HepG2 (cell line): ENCODE data around the gene ZCWPW2. TPM values are rescaled to one million over a fixed set of nuclear protein-coding genes. Genes with fewer than 3 reads are reported as not detected.
A peak's percentile ranks its signal among the peaks of the same experiment; 100 is the strongest.

ENCODE experiments used
- DR1 ChIP-seq: sonication (generic); formaldehyde crosslinking; IDR thresholded peaks from 2 replicates; pipeline ENCODE4 v1.8.0; 2021; ENCODE audit warnings: mild to moderate bottlenecking, missing genetic modification reagents, inconsistent platforms
- ETV6 ChIP-seq: sonication (generic); formaldehyde crosslinking; conservative IDR thresholded peaks from 2 replicates; pipeline ENCODE4 v1.4.0; 2020; ENCODE audit warnings: missing genetic modification reagents
- FOSL1 ChIP-seq: sonication (generic); formaldehyde crosslinking; IDR thresholded peaks from 2 replicates; pipeline ENCODE4 v1.9.0; 2021; ENCODE audit warnings: missing genetic modification reagents, borderline replicate concordance
- HDAC1 ChIP-seq: sonication (generic); formaldehyde crosslinking; IDR thresholded peaks from 2 replicates; pipeline ENCODE4 v1.5.1; 2020; ENCODE audit warnings: mild to moderate bottlenecking, missing genetic modification reagents
- KAT8 ChIP-seq: IDR thresholded peaks from 2 replicates; pipeline ENCODE4 v1.6.1; 2016; ENCODE audit warnings: missing genetic modification reagents, missing compliant biosample characterization
- KMT2A ChIP-seq: sonication (generic); formaldehyde crosslinking; IDR thresholded peaks from 2 replicates; pipeline ENCODE4 v1.4.0; 2020; ENCODE audit warnings: missing genetic modification reagents
- RARG ChIP-seq: sonication (generic); formaldehyde crosslinking; IDR thresholded peaks from 2 replicates; pipeline ENCODE4 v1.4.0; 2020; ENCODE audit warnings: low read depth, mild to moderate bottlenecking, missing genetic modification reagents
- SP4 ChIP-seq: sonication (generic); formaldehyde crosslinking; IDR thresholded peaks from 2 replicates; pipeline ENCODE4 v1.8.1; 2023; ENCODE audit warnings: mild to moderate bottlenecking, missing genetic modification reagents
- ZNF34 ChIP-seq: sonication (generic); formaldehyde crosslinking; IDR thresholded peaks from 2 replicates; pipeline ENCODE4 v1.4.0; 2020; ENCODE audit warnings: mild to moderate bottlenecking, missing genetic modification reagents, borderline replicate concordance
- ZNF441 ChIP-seq: sonication (generic); formaldehyde crosslinking; IDR thresholded peaks from 2 replicates; pipeline ENCODE4 v1.7.0; 2021; ENCODE audit warnings: missing genetic modification reagents, borderline replicate concordance
- ZNF558 ChIP-seq: sonication (generic); formaldehyde crosslinking; IDR thresholded peaks from 2 replicates; pipeline ENCODE4 v1.9.0; 2022; ENCODE audit warnings: mild to moderate bottlenecking, missing genetic modification reagents, borderline replicate concordance
- ZNF672 ChIP-seq: sonication (generic); formaldehyde crosslinking; IDR thresholded peaks from 2 replicates; pipeline ENCODE4 v1.8.1; 2022; ENCODE audit warnings: missing genetic modification reagents
- ZNF850 ChIP-seq: sonication (generic); formaldehyde crosslinking; conservative IDR thresholded peaks from 2 replicates; pipeline ENCODE4 v1.9.0; 2021; ENCODE audit warnings: mild to moderate bottlenecking, missing genetic modification reagents
- polyA plus RNA-seq, 8 experiments: library from polyadenylated mRNA; depleted of rRNA in 3 of 8; stranded (reverse) in 7 of 8; unstranded in 1 of 8; fragments of >200 nt; fragmentation: Illumina TruSeq in 4 of 8; extraction: Trizol in 4 of 8; gene quantifications; 2 replicates each; pipeline versions ENCODE4 v1.2.1 to v1.2.3, GENCODE V29; 2011 to 2016; ENCODE audit warnings: low read depth in 4 of 8, missing spikeins in 1 of 8, mixed read lengths in 1 of 8; ENCODE audit not compliant: insufficient read depth in 1 of 8
- total RNA-seq, 5 experiments: library from RNA; depleted of rRNA; stranded (reverse); fragments of >200 nt; fragmentation: Illumina TruSeq; extraction: Trizol; gene quantifications; 2 replicates each; pipeline ENCODE4 v1.2.3, GENCODE V29; 2016; ENCODE audit warnings: low read depth in 1 of 5
- TF ChIP-seq, protein P1 (sequence below): sonication (generic); formaldehyde crosslinking; IDR thresholded peaks from 2 replicates; pipeline ENCODE4 v1.9.0; 2021; ENCODE audit warnings: mild to moderate bottlenecking, missing genetic modification reagents
- TF ChIP-seq, protein P2 (sequence below): sonication (generic); formaldehyde crosslinking; IDR thresholded peaks from 2 replicates; pipeline ENCODE4 v1.4.0; 2020; ENCODE audit warnings: missing genetic modification reagents
- TF ChIP-seq, protein P3 (sequence below): IDR thresholded peaks from 2 replicates; pipeline ENCODE4 v1.4.0; 2020; ENCODE audit warnings: mild to moderate bottlenecking, missing genetic modification reagents

Gene ZCWPW2
- total and polyA plus RNA-seq, 2 of the 13 experiments (the other 11 are each of a cell fraction or from before 2014, with no cell fraction given) = 0.17 to 0.53 TPM

DNA sequence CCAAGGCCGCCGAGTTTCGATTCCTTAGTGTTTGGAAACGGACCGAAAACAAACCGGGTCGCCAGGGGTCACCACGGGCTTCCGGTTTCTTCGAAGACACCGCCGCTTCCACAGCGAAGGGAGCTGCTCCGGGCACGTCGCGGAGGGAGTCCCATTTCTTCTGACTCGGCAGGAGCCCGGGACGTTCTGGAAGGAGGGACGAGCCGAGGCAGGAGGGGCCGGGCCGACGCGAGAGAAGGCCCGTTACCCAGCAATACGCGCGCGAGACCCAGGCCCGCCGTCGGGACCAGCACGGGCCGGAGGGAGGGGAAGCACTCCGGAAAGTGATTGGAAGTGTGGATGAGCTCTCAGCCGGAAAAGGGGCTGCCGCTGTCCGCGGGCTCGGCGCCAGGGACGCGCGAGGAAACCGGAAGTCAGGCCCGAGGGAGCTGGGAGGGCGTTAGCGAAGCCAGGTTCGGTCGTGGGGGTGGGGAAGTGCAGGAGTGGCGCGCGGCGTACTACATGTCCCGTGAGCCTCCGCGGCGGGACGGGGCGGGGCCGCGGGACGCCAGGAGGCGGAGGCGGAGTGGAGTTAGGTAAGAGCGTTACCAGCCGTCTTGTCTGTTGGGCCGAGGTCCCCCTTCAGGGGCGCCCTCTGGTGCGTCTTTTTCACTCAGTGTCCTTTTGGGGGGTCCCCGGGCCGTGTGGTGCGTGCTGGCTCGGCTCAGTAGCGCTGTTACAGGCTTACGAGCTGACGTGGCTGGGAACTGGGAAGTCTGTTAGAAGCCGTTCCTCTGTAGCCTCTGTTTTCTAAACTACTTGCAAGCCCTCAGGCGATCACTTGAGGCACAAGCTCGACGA lies at the start of gene ZCWPW2, which contains the start of gene AZI2 (continued):
- TF ChIP-seq, protein P1, sequence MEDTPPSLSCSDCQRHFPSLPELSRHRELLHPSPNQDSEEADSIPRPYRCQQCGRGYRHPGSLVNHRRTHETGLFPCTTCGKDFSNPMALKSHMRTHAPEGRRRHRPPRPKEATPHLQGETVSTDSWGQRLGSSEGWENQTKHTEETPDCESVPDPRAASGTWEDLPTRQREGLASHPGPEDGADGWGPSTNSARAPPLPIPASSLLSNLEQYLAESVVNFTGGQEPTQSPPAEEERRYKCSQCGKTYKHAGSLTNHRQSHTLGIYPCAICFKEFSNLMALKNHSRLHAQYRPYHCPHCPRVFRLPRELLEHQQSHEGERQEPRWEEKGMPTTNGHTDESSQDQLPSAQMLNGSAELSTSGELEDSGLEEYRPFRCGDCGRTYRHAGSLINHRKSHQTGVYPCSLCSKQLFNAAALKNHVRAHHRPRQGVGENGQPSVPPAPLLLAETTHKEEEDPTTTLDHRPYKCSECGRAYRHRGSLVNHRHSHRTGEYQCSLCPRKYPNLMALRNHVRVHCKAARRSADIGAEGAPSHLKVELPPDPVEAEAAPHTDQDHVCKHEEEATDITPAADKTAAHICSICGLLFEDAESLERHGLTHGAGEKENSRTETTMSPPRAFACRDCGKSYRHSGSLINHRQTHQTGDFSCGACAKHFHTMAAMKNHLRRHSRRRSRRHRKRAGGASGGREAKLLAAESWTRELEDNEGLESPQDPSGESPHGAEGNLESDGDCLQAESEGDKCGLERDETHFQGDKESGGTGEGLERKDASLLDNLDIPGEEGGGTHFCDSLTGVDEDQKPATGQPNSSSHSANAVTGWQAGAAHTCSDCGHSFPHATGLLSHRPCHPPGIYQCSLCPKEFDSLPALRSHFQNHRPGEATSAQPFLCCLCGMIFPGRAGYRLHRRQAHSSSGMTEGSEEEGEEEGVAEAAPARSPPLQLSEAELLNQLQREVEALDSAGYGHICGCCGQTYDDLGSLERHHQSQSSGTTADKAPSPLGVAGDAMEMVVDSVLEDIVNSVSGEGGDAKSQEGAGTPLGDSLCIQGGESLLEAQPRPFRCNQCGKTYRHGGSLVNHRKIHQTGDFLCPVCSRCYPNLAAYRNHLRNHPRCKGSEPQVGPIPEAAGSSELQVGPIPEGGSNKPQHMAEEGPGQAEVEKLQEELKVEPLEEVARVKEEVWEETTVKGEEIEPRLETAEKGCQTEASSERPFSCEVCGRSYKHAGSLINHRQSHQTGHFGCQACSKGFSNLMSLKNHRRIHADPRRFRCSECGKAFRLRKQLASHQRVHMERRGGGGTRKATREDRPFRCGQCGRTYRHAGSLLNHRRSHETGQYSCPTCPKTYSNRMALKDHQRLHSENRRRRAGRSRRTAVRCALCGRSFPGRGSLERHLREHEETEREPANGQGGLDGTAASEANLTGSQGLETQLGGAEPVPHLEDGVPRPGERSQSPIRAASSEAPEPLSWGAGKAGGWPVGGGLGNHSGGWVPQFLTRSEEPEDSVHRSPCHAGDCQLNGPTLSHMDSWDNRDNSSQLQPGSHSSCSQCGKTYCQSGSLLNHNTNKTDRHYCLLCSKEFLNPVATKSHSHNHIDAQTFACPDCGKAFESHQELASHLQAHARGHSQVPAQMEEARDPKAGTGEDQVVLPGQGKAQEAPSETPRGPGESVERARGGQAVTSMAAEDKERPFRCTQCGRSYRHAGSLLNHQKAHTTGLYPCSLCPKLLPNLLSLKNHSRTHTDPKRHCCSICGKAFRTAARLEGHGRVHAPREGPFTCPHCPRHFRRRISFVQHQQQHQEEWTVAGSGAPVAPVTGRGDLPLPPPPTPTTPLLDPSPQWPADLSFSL = no peak
- peak; percentile 80 for TF ChIP-seq KAT8 (CRISPR knock-in tag)
- no peak for TF ChIP-seq ZNF34 (CRISPR knock-in tag)
- TF ChIP-seq, protein P2, sequence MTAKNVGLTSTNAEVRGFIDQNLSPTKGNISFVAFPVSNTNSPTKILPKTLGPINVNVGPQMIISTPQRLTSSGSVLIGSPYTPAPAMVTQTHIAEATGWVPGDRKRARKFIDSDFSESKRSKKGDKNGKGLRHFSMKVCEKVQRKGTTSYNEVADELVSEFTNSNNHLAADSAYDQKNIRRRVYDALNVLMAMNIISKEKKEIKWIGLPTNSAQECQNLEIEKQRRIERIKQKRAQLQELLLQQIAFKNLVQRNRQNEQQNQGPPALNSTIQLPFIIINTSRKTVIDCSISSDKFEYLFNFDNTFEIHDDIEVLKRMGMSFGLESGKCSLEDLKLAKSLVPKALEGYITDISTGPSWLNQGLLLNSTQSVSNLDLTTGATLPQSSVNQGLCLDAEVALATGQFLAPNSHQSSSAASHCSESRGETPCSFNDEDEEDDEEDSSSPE = peak; percentile 81
- no peak for TF ChIP-seq RARG (CRISPR knock-in tag)
- TF ChIP-seq DR1 = peak; percentile 38
- peak; percentile 50; the same call in 1 of the 2 replicates for TF ChIP-seq ZNF558 (CRISPR knock-in tag)
- no peak for TF ChIP-seq ZNF850 (CRISPR knock-in tag)
- TF ChIP-seq, protein P3, sequence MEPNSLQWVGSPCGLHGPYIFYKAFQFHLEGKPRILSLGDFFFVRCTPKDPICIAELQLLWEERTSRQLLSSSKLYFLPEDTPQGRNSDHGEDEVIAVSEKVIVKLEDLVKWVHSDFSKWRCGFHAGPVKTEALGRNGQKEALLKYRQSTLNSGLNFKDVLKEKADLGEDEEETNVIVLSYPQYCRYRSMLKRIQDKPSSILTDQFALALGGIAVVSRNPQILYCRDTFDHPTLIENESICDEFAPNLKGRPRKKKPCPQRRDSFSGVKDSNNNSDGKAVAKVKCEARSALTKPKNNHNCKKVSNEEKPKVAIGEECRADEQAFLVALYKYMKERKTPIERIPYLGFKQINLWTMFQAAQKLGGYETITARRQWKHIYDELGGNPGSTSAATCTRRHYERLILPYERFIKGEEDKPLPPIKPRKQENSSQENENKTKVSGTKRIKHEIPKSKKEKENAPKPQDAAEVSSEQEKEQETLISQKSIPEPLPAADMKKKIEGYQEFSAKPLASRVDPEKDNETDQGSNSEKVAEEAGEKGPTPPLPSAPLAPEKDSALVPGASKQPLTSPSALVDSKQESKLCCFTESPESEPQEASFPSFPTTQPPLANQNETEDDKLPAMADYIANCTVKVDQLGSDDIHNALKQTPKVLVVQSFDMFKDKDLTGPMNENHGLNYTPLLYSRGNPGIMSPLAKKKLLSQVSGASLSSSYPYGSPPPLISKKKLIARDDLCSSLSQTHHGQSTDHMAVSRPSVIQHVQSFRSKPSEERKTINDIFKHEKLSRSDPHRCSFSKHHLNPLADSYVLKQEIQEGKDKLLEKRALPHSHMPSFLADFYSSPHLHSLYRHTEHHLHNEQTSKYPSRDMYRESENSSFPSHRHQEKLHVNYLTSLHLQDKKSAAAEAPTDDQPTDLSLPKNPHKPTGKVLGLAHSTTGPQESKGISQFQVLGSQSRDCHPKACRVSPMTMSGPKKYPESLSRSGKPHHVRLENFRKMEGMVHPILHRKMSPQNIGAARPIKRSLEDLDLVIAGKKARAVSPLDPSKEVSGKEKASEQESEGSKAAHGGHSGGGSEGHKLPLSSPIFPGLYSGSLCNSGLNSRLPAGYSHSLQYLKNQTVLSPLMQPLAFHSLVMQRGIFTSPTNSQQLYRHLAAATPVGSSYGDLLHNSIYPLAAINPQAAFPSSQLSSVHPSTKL (CRISPR knock-in tag) = peak; percentile 71; the same call in 1 of the 2 replicates
- TF ChIP-seq SP4 (CRISPR knock-in tag) = peak; percentile 84
- peak; percentile 28; the same call in 1 of the 2 replicates for TF ChIP-seq KMT2A
- peak; percentile 66; the same call in 1 of the 2 replicates for TF ChIP-seq HDAC1 (CRISPR knock-in tag)
- TF ChIP-seq FOSL1 (CRISPR knock-in tag) = no peak
- peak; percentile 71; the same call in 1 of the 2 replicates for TF ChIP-seq ZNF441
- no peak for TF ChIP-seq ZNF672
- no peak; the same call in 1 of the 2 replicates for TF ChIP-seq ETV6 (CRISPR knock-in tag)
